ENCODE data around the gene ALK.

GRCh38 chr2:29444150-29444549, 477.2 kb downstream of the ALK start:
- TF ChIP-seq POLR2A (IDR thresholded peaks at IDR 0.05; ENCODE audit: low read length) = no peak
- no peak for TF ChIP-seq CTCF (IDR thresholded peaks at IDR 0.05)
- no peak for TF ChIP-seq ZNF302 (CRISPR knock-in tag; IDR thresholded peaks at IDR 0.05)
- no peak for TF ChIP-seq FOSB (CRISPR knock-in tag; IDR thresholded peaks at IDR 0.05)
- TF ChIP-seq, protein P1, sequence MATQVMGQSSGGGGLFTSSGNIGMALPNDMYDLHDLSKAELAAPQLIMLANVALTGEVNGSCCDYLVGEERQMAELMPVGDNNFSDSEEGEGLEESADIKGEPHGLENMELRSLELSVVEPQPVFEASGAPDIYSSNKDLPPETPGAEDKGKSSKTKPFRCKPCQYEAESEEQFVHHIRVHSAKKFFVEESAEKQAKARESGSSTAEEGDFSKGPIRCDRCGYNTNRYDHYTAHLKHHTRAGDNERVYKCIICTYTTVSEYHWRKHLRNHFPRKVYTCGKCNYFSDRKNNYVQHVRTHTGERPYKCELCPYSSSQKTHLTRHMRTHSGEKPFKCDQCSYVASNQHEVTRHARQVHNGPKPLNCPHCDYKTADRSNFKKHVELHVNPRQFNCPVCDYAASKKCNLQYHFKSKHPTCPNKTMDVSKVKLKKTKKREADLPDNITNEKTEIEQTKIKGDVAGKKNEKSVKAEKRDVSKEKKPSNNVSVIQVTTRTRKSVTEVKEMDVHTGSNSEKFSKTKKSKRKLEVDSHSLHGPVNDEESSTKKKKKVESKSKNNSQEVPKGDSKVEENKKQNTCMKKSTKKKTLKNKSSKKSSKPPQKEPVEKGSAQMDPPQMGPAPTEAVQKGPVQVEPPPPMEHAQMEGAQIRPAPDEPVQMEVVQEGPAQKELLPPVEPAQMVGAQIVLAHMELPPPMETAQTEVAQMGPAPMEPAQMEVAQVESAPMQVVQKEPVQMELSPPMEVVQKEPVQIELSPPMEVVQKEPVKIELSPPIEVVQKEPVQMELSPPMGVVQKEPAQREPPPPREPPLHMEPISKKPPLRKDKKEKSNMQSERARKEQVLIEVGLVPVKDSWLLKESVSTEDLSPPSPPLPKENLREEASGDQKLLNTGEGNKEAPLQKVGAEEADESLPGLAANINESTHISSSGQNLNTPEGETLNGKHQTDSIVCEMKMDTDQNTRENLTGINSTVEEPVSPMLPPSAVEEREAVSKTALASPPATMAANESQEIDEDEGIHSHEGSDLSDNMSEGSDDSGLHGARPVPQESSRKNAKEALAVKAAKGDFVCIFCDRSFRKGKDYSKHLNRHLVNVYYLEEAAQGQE (IDR thresholded peaks at IDR 0.05) = no peak
- TF ChIP-seq HOXA7 (CRISPR knock-in tag; IDR thresholded peaks at IDR 0.05) = no peak
- no peak for TF ChIP-seq JUN (IDR thresholded peaks at IDR 0.05)

Measured in A549 (cell line).